H9 (cell line): ENCODE results near the gene CACNA1G. TPM values are rescaled to one million over a fixed set of nuclear protein-coding genes. Genes with fewer than 3 reads are reported as not detected.

Experiments
- DNase-seq: peaks from one replicate; pipeline ENCODE4 v3.0.0-alpha.2; 2017
- H2AFZ ChIP-seq: one replicate; pipeline ENCODE4 v1.6.1; 2013; ENCODE audit warnings: mild to moderate bottlenecking, low read length, control low read depth, moderate library complexity
- H2AK5ac ChIP-seq: 2 replicates; pipeline ENCODE4 v1.6.1; 2013; ENCODE audit warnings: low read length, control low read depth, mixed read lengths; ENCODE audit not compliant: insufficient read length
- H2BK120ac ChIP-seq: one replicate; pipeline ENCODE4 v1.6.1; 2013; ENCODE audit warnings: low read depth, mild to moderate bottlenecking, low read length, control low read depth, inconsistent platforms; ENCODE audit not compliant: poor library complexity, severe bottlenecking
- H2BK12ac ChIP-seq: 2 replicates; pipeline ENCODE4 v1.6.1; 2013; ENCODE audit warnings: low read length, control low read depth, mixed read lengths, low read depth; ENCODE audit not compliant: insufficient read length
- H2BK15ac ChIP-seq: 2 replicates; pipeline ENCODE4 v1.6.1; 2013; ENCODE audit warnings: low read depth, low read length, control low read depth
- H2BK20ac ChIP-seq: one replicate; pipeline ENCODE4 v1.6.1; 2013; ENCODE audit warnings: low read depth, mild to moderate bottlenecking, low read length, control low read depth, inconsistent platforms; ENCODE audit not compliant: poor library complexity, severe bottlenecking
- H2BK5ac ChIP-seq: 2 replicates; pipeline ENCODE4 v1.6.1; 2013; ENCODE audit warnings: low read length, control low read depth, mixed read lengths; ENCODE audit not compliant: insufficient read length
- H3K14ac ChIP-seq: 2 replicates; pipeline ENCODE4 v1.6.1; 2013; ENCODE audit warnings: low read length, control low read depth; ENCODE audit not compliant: insufficient read depth
- H3K18ac ChIP-seq: 2 replicates; pipeline ENCODE4 v1.6.1; 2013; ENCODE audit warnings: low read depth, mild to moderate bottlenecking, mixed read lengths, low read length, control low read depth; ENCODE audit not compliant: insufficient read length
- H3K23ac ChIP-seq: 2 replicates; pipeline ENCODE4 v1.6.1; 2013; ENCODE audit warnings: low read length, control low read depth, mixed read lengths, low read depth; ENCODE audit not compliant: insufficient read length
- H3K23me2 ChIP-seq: 2 replicates; pipeline ENCODE4 v1.6.1; 2013; ENCODE audit warnings: low read depth, mild to moderate bottlenecking, mixed read lengths, low read length, control low read depth; ENCODE audit not compliant: insufficient read length, poor library complexity, severe bottlenecking
- H3K27ac ChIP-seq: 2 replicates; pipeline ENCODE4 v1.5.1; 2013; ENCODE audit warnings: low read length, control low read depth, mixed read lengths, low read depth; ENCODE audit not compliant: insufficient read length
- H3K27me3 ChIP-seq: 2 replicates; pipeline ENCODE4 v1.6.1; 2013; ENCODE audit warnings: low read length, control low read depth, inconsistent platforms; ENCODE audit not compliant: insufficient read depth
- H3K4ac ChIP-seq: 2 replicates; pipeline ENCODE4 v1.6.1; 2013; ENCODE audit warnings: low read depth, mild to moderate bottlenecking, control low read depth, inconsistent platforms, low read length, moderate library complexity
- H3K4me1 ChIP-seq: 2 replicates; pipeline ENCODE4 v1.6.1; 2013; ENCODE audit warnings: low read length, control low read depth, inconsistent platforms; ENCODE audit not compliant: insufficient read depth
- H3K4me2 ChIP-seq: 2 replicates; pipeline ENCODE4 v1.6.1; 2013; ENCODE audit warnings: low read length, control low read depth, mixed read lengths; ENCODE audit not compliant: insufficient read length, insufficient read depth
- H3K56ac ChIP-seq: 2 replicates; pipeline ENCODE4 v1.6.1; 2013; ENCODE audit warnings: low read depth, mild to moderate bottlenecking, mixed read lengths, low read length, control low read depth; ENCODE audit not compliant: insufficient read length
- H3K79me1 ChIP-seq: 2 replicates; pipeline ENCODE4 v1.6.1; 2013; ENCODE audit warnings: low read depth, mild to moderate bottlenecking, moderate library complexity, low read length, control low read depth, inconsistent platforms; ENCODE audit not compliant: insufficient read depth, poor library complexity, severe bottlenecking
- H3K79me2 ChIP-seq: 2 replicates; pipeline ENCODE4 v1.6.1; 2013; ENCODE audit warnings: low read length, control low read depth, inconsistent platforms; ENCODE audit not compliant: insufficient read depth
- H3K9ac ChIP-seq: 2 replicates; pipeline ENCODE4 v1.6.1; 2013; ENCODE audit warnings: low read length, control low read depth, mixed read lengths; ENCODE audit not compliant: insufficient read length; ENCODE audit errors: extremely low read depth
- H3K9me3 ChIP-seq: one replicate; pipeline ENCODE4 v1.6.1; 2013; ENCODE audit warnings: low read depth, low read length, inconsistent platforms; ENCODE audit not compliant: control insufficient read depth
- H3T11ph ChIP-seq: one replicate; pipeline ENCODE4 v1.6.1; 2013; ENCODE audit warnings: mild to moderate bottlenecking, low read length, control low read depth, inconsistent platforms
- H4K20me1 ChIP-seq: one replicate; pipeline ENCODE4 v1.6.1; 2013; ENCODE audit not compliant: control insufficient read depth, insufficient read length, insufficient read depth
- H4K5ac ChIP-seq: 2 replicates; pipeline ENCODE4 v1.6.1; 2013; ENCODE audit warnings: low read depth, mild to moderate bottlenecking, mixed read lengths, low read length, control low read depth; ENCODE audit not compliant: insufficient read length
- H4K8ac ChIP-seq: replicated peaks from 2 replicates; pipeline ENCODE4 v1.6.1; 2013; ENCODE audit warnings: low read length, control low read depth, mixed read lengths, low read depth; ENCODE audit not compliant: insufficient read length
- H4K91ac ChIP-seq: 2 replicates; pipeline ENCODE4 v1.6.1; 2013; ENCODE audit warnings: low read depth, mild to moderate bottlenecking, moderate library complexity, mixed read lengths, low read length, control low read depth; ENCODE audit not compliant: insufficient read length
- H3K27ac Mint-ChIP-seq, 3 experiments: 2 replicates in 2 of 3; 3 replicates in 1 of 3; pipeline ENCODE4 v1.8.0; 2020 to 2021; ENCODE audit warnings: mixed read lengths in 3 of 3, mild to moderate bottlenecking in 1 of 3, moderate library complexity in 1 of 3
- H3K27me3 Mint-ChIP-seq: 2 replicates; pipeline ENCODE4 v1.8.0; 2021; ENCODE audit warnings: low read depth, mild to moderate bottlenecking, moderate library complexity, mixed read lengths
- H3K36me3 Mint-ChIP-seq, 3 experiments: 2 replicates in 2 of 3; 3 replicates in 1 of 3; pipeline ENCODE4 v1.8.0; 2020 to 2021; ENCODE audit warnings: low read depth in 3 of 3, mixed read lengths in 3 of 3; ENCODE audit not compliant: insufficient read depth in 1 of 3
- H3K4me1 Mint-ChIP-seq, 2 experiments: 2 replicates each; pipeline ENCODE4 v1.8.0; 2020; ENCODE audit warnings: mixed read lengths in 2 of 2
- H3K4me3 Mint-ChIP-seq, 2 experiments: 2 replicates in 1 of 2; 3 replicates in 1 of 2; pipeline ENCODE4 v1.8.0; 2020 to 2021; ENCODE audit warnings: mild to moderate bottlenecking in 2 of 2, mixed read lengths in 2 of 2, moderate library complexity in 1 of 2
- H3K9me3 Mint-ChIP-seq, 2 experiments: 2 replicates in 1 of 2; 3 replicates in 1 of 2; pipeline ENCODE4 v1.8.0; 2020; ENCODE audit warnings: mild to moderate bottlenecking in 2 of 2, mixed read lengths in 2 of 2, moderate library complexity in 1 of 2
- CTCF ChIP-seq: fragments of 200-600 bp; sonication (generic); conservative IDR thresholded peaks from 3 replicates; pipeline ENCODE4 v1.8.0; 2021; ENCODE audit warnings: antibody characterized with exemption, mild to moderate bottlenecking
- WGBS: extraction: QIAGEN DNeasy Blood & Tissue Kit; methylation state at CpG from one replicate; pipeline ENCODE4 v1.1.7; 2013; ENCODE audit warnings: missing lambda C conversion rate, low lambda C conversion rate, mixed read lengths; ENCODE audit not compliant: insufficient read length; ENCODE audit errors: extremely low coverage; 5-methylcytosine and 5-hydroxymethylcytosine counted together
- total RNA-seq: library from RNA; stranded (reverse); gene quantifications from 2 replicates; pipeline ENCODE4 v1.2.1, GENCODE V29; 2021

CACNA1G gene
- total RNA-seq, 1 experiment from 2014 or later, result 1.5 TPM

GRCh38 chr17:50577451-50577954 is 17.0 kb downstream of the CACNA1G start:
- Histone ChIP-seq H3K4ac (no peak overlapping the region), H2BK12ac (no peak overlapping the region), H3K79me2 (no peaks in the 10 kb centered on the region), H3K27me3 (no peaks in the 10 kb centered on the region; the same call in 1 of the 2 replicates), H4K5ac (no peak overlapping the region), H3K23ac (no peak overlapping the region), H3K18ac (no peak overlapping the region), H4K8ac (peak overlapping the region; percentile 69), H3K56ac (no peak overlapping the region), H2AFZ (no peak overlapping the region), H3K9ac (no peak overlapping the region), H2AK5ac (no peak overlapping the region), H4K91ac (no peak overlapping the region), H3K4me2 (no peak overlapping the region), H3K14ac (no peak overlapping the region), H2BK20ac (no peak overlapping the region), H2BK5ac (no peak overlapping the region), H2BK15ac (no peak overlapping the region), H3K4me1 (no peaks in the 10 kb centered on the region; the same call in 1 of the 2 replicates), H3K27ac (no peak overlapping the region), H3K79me1 (no peaks in the 10 kb centered on the region), H4K20me1 (peaks cover 2% of the 10 kb centered on the region), H3K23me2 (no peaks in the 10 kb centered on the region), H3K9me3 (no peaks in the 10 kb centered on the region), H2BK120ac (no peak overlapping the region), H3T11ph (no peak overlapping the region)
- H3K9me3 Mint-ChIP-seq, result no peaks in the 10 kb centered on the region
- peaks cover 10 to 21% of the 10 kb centered on the region in 2 experiments for H3K4me1 Mint-ChIP-seq
- no peak for TF ChIP-seq CTCF
- H3K36me3 Mint-ChIP-seq, result peaks cover 0 to 5% (median 4%) of the 10 kb centered on the region in 3 experiments; a peak in 4 of 7 replicates
- no peak overlapping the region for H3K27ac Mint-ChIP-seq
- no peak overlapping the region for H3K4me3 Mint-ChIP-seq
- peaks cover 13% of the 10 kb centered on the region for H3K27me3 Mint-ChIP-seq
- no CpG with 5 or more reads among the region's 13 CpGs for WGBS
- DNase-seq, result no peak
